Fibroblast of skin of right biceps (primary cell): ENCODE data around the gene PPP1R16B.
A peak's percentile ranks its signal among the peaks of the same experiment; 100 is the strongest.
"Not testable (repeated sequence)": the region's sequence is repeated elsewhere in the genome, so short reads cannot be mapped to it uniquely, and the experiment has no call there.

Experiments
- DNase-seq: peaks from one replicate; pipeline ENCODE4 v3.0.0-alpha.2; 2013

The PPP1R16B gene

GRCh38 chr20:38940644-38941043, 135.1 kb downstream of the PPP1R16B start:
- no peak for DNase-seq

- DNase-seq: no peak
These were observed 136.4 kb downstream of the PPP1R16B start for GRCh38 chr20:38941726-38942389.

DNA sequence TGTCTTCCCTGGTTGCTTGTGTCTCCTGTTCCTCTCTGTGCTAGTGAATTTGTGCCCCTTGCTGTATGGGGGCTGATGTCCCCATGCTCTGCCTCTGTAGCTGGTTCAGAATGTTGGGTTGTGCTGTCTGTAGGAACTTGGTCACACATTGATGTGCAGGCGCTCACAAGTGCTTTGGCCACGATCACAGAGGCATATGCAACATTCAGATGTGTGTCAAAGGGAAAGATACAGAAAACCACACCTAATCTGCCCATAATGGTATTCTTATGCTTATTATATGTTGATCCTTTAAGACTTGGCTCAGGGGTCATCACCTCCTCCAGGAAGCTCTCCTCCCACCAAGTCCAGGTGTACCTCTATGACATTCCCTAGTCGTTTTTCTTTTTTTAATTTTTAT, 139.5 kb downstream of the PPP1R16B start:
- DNase-seq: no peak

DNA sequence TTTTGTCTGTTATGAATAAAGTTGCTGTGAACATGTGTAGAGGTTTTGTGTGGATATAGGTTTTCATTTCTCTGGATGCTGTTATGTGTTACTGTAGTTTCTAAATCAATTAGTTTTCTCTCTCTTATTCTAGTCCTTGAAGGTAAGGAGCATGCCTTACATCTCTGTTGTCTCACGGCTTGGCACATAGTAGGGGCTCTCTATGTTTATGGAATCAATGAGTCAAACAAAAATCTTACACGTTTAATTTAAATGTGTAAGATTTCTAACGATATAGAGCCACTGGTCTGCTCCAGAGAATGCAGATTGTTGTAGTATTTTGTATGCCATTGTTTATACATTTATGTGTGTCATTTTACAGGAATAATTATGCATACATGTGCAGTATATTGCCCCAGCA, 141.3 kb downstream of the PPP1R16B start:
- no peak for DNase-seq

- no peak for DNase-seq
These were observed 142.4 kb downstream of the PPP1R16B start for GRCh38 chr20:38947931-38948362.

- DNase-seq: no peak
These were observed 144.8 kb downstream of the PPP1R16B start for GRCh38 chr20:38950254-38950653.

DNA sequence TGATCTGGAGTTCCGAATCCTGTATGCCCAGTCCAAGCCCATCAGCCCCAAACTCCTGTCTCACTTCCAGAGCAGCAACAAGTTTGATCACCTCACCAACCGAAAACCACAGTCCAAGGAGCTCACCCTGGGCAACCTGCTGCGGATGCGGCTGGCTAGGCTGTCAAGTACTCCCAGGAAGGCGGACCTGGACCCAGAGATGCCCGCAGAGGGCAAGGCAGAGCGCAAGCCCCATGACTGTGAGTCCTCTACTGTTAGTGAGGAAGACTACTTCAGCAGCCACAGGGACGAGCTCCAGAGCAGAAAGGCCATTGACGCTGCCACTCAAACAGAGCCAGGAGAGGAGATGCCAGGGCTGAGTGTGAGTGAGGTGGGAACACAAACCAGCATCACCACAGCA, 146.1 kb downstream of the PPP1R16B start:
- DNase-seq: no peak

DNA sequence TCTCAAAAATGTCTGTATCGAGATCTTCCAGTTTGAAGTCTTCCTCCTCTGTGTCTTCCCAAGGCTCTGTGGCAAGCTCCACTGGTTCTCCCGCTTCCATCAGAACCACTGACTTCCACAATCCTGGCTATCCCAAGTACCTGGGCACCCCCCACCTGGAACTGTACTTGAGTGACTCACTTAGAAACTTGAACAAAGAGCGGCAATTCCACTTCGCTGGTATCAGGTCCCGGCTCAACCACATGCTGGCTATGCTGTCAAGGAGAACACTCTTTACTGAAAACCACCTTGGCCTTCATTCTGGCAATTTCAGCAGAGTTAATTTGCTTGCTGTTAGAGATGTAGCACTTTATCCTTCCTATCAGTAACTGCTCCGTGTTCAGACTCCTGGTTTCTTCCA, 146.7 kb downstream of the PPP1R16B start:
- no peak for DNase-seq

GRCh38 chr20:38953630-38954340, 148.3 kb downstream of the PPP1R16B start:
- no peak for DNase-seq

DNA sequence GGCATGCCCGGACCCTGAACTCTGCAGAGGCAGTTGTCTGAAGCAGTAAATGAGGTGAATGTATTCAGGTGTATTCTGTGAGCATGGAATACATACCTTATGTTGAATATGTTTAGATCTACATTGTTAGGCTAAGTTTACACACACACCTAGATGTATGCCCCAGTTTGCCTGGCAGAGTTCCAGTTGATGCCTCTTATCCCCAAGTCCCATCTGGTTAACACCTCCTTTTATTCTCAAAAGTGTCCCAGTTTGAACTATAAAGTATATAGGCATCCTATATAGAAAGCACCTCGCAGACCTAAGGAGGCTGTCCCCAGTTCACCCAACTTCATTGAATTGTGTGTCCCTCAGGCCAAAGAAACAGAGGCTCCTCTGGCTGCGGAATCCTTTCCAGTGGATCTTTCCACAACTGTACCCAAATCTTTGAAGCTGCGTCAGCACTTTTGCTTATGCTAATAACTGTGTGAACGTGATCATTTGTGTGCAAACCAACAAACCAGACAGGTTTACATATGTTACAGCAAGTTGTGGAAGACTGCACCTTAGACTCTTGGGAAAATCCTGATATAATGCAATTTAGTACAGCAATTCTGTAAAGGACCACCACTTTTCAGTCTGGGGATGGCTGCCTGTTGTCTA, 151.9 kb downstream of the PPP1R16B start:
- no peak for DNase-seq

DNA sequence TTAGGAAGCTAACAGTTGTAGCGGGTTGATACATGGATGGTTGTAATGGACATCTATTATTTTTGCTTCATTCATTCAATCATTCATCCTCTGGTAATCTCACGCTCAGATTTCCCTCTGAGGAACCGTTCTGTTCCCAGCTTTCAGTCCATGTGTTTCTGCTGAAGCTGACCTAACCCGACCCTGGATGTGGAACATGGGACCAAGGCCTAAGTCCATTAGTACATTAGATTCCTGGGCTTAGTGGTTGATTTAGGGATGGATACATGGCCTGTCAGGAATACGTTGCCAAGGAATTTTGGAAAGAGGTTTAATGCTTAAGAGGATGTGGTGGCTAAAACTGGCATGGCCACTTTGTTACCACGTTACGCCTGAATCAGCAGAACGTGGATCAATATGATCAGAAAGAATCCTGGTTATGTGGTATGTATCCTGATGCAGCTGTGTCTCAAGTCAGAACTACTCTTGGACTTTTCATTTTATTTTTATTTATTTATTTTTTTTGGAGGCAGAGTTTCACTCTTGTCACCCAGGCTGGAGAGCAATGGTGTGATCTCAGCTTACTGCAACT, 152.5 kb downstream of the PPP1R16B start:
- DNase-seq: no peak

DNA sequence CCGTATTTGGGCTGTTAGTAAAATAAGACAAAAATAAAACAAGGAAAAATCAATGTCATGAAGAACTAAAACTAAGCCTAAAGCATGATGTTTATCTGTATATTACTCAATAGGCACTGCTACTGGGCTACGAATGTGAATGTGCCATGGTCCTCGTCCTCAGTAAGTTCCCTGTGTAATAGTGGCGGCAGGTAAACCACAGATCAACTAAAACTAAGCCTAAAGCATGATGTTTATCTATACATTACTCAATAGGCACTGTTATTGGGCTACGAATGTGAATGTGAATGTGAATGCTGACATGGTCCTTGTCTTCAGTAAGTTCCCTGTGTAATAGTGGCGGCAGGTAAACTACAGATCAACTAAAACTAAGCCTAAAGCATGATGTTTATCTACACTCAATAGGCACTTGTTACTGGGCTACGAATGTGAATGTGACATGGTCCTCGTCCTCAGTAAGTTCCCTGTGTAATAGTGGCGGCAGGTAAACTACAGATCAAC, 154.7 kb downstream of the PPP1R16B start:
- not testable (repeated sequence) for DNase-seq

DNA sequence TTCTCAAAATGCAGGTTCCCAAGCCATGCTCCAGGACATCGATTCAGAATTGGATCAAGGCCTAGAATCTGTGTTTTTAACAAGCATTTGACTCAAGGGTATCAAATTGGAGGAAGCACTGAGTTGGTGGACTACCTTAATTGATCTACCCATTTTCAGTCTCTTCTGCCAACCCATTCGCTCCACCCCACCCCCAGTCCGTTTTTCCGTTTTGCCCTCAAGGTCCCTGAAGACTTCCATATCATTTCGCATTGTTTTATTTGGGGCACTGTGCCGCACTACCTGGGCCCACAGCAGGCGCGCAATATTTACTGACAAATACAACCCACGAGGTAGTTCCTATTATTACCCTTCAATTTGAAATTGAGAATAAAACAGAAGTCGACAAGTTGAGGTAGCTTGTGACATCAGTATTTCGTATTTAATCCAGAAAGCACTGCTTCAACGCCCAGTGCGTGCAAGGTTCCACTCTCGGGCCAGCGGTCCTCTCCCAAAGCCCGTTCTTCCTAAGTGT, 156.1 kb downstream of the PPP1R16B start:
- no peak for DNase-seq

DNA sequence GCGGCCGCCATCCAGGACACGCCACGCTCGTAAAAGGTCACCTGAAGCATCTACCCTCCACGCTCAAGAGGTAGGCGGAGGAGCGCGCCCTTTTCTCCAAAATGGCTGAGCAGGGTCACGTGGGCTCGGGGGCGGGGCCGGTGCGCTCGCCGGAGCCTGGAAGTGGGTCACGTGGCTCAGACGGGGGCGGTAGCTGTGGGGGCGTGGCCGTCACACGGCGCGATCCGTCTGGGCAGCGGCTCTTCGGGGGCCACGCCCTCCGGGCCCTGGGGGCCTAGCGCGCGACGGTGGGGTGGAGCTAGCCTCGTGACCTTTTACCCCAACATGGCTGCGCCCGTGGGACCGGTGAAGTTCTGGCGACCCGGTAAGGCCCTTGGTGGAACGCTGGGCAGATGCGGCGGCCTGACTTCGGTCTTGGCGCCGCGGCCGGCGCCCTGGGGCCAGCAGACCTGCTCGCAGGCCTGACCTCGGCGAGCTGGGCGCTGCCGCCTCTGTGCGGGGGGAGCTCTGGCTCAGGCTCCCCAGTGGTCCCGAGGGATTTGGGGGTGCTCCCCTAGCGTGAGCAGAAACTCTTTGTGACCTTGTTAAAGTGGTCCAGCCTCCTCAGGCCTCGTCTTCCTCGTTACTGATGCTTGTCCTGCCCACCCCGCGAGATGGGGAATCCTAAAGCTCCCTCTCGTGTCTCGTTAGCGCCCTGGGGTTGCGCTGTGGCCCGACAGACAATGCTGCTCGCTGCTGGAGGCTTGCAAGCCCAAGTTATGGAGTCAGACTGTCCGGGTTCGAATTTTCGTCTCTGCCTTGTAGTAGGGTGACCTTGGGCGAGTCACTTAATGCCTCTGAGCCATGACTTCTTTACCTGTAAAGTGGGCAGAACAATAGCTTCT, 156.8 kb downstream of the PPP1R16B start, which contains the start of gene DHX35:
TSS of gene DHX35 (plus strand) at position 301 of the 884 bp plus-strand sequence. CDS start at position 325, 24 bp downstream.
- peak; percentile 96 for DNase-seq

GRCh38 chr20:38962928-38963401, 157.5 kb downstream of the PPP1R16B start:
- DNase-seq: no peak

GRCh38 chr20:38963745-38964144, 158.2 kb downstream of the PPP1R16B start:
- no peak for DNase-seq

- no peak for DNase-seq
These were observed 159.8 kb downstream of the PPP1R16B start for GRCh38 chr20:38965264-38965663.

GRCh38 chr20:38968090-38968489, 162.6 kb downstream of the PPP1R16B start:
- no peak for DNase-seq

GRCh38 chr20:38969708-38970107, 164.2 kb downstream of the PPP1R16B start:
- peak; percentile 25 for DNase-seq

DNA sequence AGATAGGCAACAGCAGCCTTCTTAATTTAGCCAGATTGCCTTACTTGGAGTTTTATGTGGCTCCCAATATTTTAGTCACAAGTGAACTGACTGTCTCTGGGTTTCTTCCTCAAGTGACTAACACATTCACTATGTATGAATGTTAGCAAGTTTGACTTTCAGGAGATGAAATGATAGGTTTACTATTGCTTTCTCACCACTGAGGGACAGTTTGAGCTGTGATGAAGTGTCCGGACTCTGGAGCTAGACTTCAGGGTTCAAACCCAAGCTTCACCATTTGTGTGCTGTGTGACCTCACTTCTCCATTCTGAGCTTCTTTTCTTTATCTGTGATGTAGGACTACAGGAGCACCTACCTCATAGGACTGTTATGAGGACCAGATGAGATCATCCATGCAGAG, 164.8 kb downstream of the PPP1R16B start:
- peak; percentile 92 for DNase-seq
